A549 (cell line): ENCODE measurements around the gene MORF4L1. TPM values are rescaled to one million over a fixed set of nuclear protein-coding genes. Genes with fewer than 3 reads are reported as not detected.

Experiments used
- ATAC-seq, 2 experiments: fragments of 200-7000 bp in 1 of 2; fragments of >200 bp in 1 of 2; cut with Nextera tagmentation in 1 of 2; cut with Tn5 transposase in 1 of 2; 3 replicates each; pipeline versions ENCODE4 v1.8.0 to v1.9.1; 2018 to 2020; ENCODE audit warnings: mild to moderate bottlenecking in 1 of 2, moderate library complexity in 1 of 2
- CTCF ChIA-PET: fragments of 300-600 bp; sonication (Branson Sonifier 250); formaldehyde crosslinking; extraction: SDS; loops from one replicate; lab custom pipeline; 2021; ENCODE audit warnings: antibody characterized with exemption, inconsistent platforms; lab: Yijun Ruan, JAX
- POLR2A ChIA-PET: fragments of 350-600 bp; formaldehyde crosslinking; extraction: SDS; loops from one replicate; lab custom pipeline; 2021; ENCODE audit warnings: antibody characterized with exemption, inconsistent platforms; lab: Yijun Ruan, JAX
- DNase-seq, 2 experiments: peaks; one replicate each; pipeline versions ENCODE4 v3.0.0 to v3.0.0-alpha.2; 2011 to 2016; ENCODE audit warnings: low read depth in 1 of 2, low spot score in 1 of 2
- FAIRE-seq: peaks from 2 replicates; lab custom pipeline; 2011; peaks lifted over from hg19 to GRCh38; lab: Jason Lieb, UNC
- H3K27ac ChIP-seq, 2 experiments: fragments of >200 bp; sonication (Bioruptor Twin); formaldehyde crosslinking; 3 replicates each; pipeline ENCODE4 v1.5.1; 2016 to 2017
- H3K4me1 ChIP-seq: fragments of >200 bp; sonication (Bioruptor Twin); formaldehyde crosslinking; 3 replicates; pipeline ENCODE4 v1.6.1; 2016
- H3K4me2 ChIP-seq: fragments of >200 bp; sonication (Bioruptor Twin); formaldehyde crosslinking; 3 replicates; pipeline ENCODE4 v1.6.1; 2016
- H3K4me3 ChIP-seq: fragments of >200 bp; sonication (Bioruptor Twin); formaldehyde crosslinking; 3 replicates; pipeline ENCODE4 v1.5.1; 2016
- H3K9me3 ChIP-seq: fragments of >200 bp; sonication (Bioruptor Twin); formaldehyde crosslinking; 3 replicates; pipeline ENCODE4 v1.6.1; 2016
- CBX2 ChIP-seq: fragments of 200-600 bp; sonication (generic); IDR thresholded peaks from 2 replicates; pipeline ENCODE4 v1.6.1; 2016; ENCODE audit warnings: low read depth, mild to moderate bottlenecking, borderline replicate concordance
- CBX8 ChIP-seq: fragments of 200-600 bp; sonication (generic); IDR thresholded peaks from 2 replicates; pipeline ENCODE4 v1.6.1; 2016
- EP300 ChIP-seq, 2 experiments: fragments of >200 bp; sonication (Bioruptor Twin); formaldehyde crosslinking; IDR thresholded peaks; 2 replicates in 1 of 2; 3 replicates in 1 of 2; pipeline ENCODE4 v1.6.1; 2016 to 2017
- ESRRA ChIP-seq: fragments of 150-350 bp; IDR thresholded peaks from 2 replicates; pipeline ENCODE4 v1.6.1; 2014; ENCODE audit warnings: mild to moderate bottlenecking, low read length, borderline replicate concordance
- FOXS1 ChIP-seq: fragments of 250-450 bp; sonication (Bioruptor Pico); IDR thresholded peaks from 2 replicates; pipeline ENCODE4 v1.5.0; 2020; ENCODE audit warnings: mild to moderate bottlenecking, moderate library complexity
- JUNB ChIP-seq: fragments of >200 bp; sonication (Bioruptor Twin); formaldehyde crosslinking; IDR thresholded peaks from 2 replicates; pipeline ENCODE4 v1.6.1; 2016
- KDM1A ChIP-seq: fragments of 200-600 bp; sonication (generic); IDR thresholded peaks from 2 replicates; pipeline ENCODE4 v1.6.1; 2016; ENCODE audit warnings: low read depth, mild to moderate bottlenecking
- MAZ ChIP-seq: fragments of 150-350 bp; IDR thresholded peaks from 2 replicates; pipeline ENCODE4 v1.6.1; 2014; ENCODE audit warnings: antibody characterized with exemption, low read depth, low read length, borderline replicate concordance
- NPAS2 ChIP-seq: fragments of 250-450 bp; sonication (Bioruptor Pico); IDR thresholded peaks from 2 replicates; pipeline ENCODE4 v1.8.0; 2022; ENCODE audit warnings: mild to moderate bottlenecking, moderate library complexity, borderline replicate concordance
- POLR2A ChIP-seq: IDR thresholded peaks from 2 replicates; pipeline ENCODE4 v1.6.1; 2012; ENCODE audit warnings: mild to moderate bottlenecking, low read length
- RAD21 ChIP-seq, 2 experiments: fragments of >200 bp in 1 of 2; sonication (Bioruptor Twin) in 1 of 2; formaldehyde crosslinking in 1 of 2; IDR thresholded peaks in 1 of 2; conservative IDR thresholded peaks in 1 of 2; 2 replicates in 1 of 2; 3 replicates in 1 of 2; pipeline ENCODE4 v1.6.1; 2012 to 2018; ENCODE audit warnings: inconsistent platforms in 1 of 2
- SMC3 ChIP-seq: fragments of >200 bp; sonication (Bioruptor Twin); formaldehyde crosslinking; IDR thresholded peaks from 3 replicates; pipeline ENCODE4 v1.6.1; 2018; ENCODE audit warnings: inconsistent platforms
- WGBS: methylation state at CpG from one replicate; pipeline ENCODE4 v1.1.6; 2017; ENCODE audit errors: missing lambda C conversion rate; 5-methylcytosine and 5-hydroxymethylcytosine counted together
- polyA plus RNA-seq, 4 experiments: library from polyadenylated mRNA; depleted of rRNA in 3 of 4; stranded (reverse); fragments of >200 nt; fragmentation: RNase III in 1 of 4; extraction: RNeasy Plus Mini Kit Qiagen cat#74134 plus additional on column Dnase treatment in 1 of 4; gene quantifications; 2 replicates in 3 of 4; 3 replicates in 1 of 4; pipeline ENCODE4 v1.2.3, GENCODE V29; 2011 to 2017
- TF ChIP-seq, protein P1 (sequence below): fragments of 250-450 bp; sonication (Bioruptor Pico); IDR thresholded peaks from 2 replicates; pipeline ENCODE4 v1.5.0; 2021; ENCODE audit warnings: mild to moderate bottlenecking, moderate library complexity, borderline replicate concordance
- TF ChIP-seq, protein P2 (sequence below): IDR thresholded peaks from 2 replicates; pipeline ENCODE4 v1.6.1; 2012; ENCODE audit warnings: low read depth, borderline replicate concordance
- TF ChIP-seq, protein P3 (sequence below): fragments of 150-350 bp; IDR thresholded peaks from 2 replicates; pipeline ENCODE4 v1.6.1; 2014; ENCODE audit warnings: low read depth, mild to moderate bottlenecking, low read length
- TF ChIP-seq, protein P4 (sequence below): fragments of 200-600 bp; sonication (generic); IDR thresholded peaks from 2 replicates; pipeline ENCODE4 v1.6.1; 2016; ENCODE audit warnings: antibody characterized with exemption, mild to moderate bottlenecking, moderate library complexity

MORF4L1 gene
- polyA plus RNA-seq, 2 of the 4 experiments (the other 2 are of a cell fraction): 498 to 927 TPM

DNA sequence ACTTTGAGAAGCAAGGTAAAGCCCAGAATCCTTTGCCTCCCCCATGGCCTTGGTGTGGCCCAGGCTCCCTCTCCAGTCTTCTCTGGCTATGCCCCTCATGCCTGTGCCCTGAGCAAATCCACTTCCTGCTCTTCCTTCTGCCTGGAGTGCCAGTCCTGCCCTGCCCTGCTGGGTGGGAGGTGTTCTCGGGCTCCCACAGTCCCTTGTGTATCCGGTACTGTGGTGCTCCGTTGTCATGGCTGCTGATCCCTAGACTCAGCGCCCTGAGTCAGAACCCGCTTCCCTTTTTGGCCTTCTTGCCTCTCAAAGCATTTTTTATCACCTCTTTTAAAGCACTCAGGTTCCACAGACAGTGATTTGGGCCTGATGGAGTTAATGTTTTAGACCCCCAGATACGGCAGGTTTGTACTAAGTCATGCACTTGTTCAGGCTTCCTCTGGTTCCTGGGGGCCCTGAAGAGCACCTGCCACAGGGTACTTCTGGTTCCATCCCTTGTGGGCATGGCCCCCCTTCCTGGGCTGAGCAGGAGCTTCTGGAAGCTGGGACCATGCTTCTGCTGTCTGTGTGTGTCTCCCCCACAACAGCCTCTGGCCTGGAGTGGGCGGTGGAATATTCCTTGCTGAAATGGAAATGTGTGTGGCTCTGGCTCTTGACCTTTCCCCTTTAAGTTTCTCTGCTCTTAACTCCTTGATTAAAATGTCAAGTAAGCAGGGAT lies 31.9 kb upstream of the MORF4L1 start (continued):
- TF ChIP-seq, protein P1, sequence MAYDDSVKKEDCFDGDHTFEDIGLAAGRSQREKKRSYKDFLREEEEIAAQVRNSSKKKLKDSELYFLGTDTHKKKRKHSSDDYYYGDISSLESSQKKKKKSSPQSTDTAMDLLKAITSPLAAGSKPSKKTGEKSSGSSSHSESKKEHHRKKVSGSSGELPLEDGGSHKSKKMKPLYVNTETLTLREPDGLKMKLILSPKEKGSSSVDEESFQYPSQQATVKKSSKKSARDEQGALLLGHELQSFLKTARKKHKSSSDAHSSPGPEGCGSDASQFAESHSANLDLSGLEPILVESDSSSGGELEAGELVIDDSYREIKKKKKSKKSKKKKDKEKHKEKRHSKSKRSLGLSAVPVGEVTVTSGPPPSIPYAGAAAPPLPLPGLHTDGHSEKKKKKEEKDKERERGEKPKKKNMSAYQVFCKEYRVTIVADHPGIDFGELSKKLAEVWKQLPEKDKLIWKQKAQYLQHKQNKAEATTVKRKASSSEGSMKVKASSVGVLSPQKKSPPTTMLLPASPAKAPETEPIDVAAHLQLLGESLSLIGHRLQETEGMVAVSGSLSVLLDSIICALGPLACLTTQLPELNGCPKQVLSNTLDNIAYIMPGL (CRISPR knock-in tag): no peak
- TF ChIP-seq, protein P2, sequence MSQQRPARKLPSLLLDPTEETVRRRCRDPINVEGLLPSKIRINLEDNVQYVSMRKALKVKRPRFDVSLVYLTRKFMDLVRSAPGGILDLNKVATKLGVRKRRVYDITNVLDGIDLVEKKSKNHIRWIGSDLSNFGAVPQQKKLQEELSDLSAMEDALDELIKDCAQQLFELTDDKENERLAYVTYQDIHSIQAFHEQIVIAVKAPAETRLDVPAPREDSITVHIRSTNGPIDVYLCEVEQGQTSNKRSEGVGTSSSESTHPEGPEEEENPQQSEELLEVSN: no peak
- TF ChIP-seq POLR2A: no peak
- TF ChIP-seq CBX2: no peak

DNA sequence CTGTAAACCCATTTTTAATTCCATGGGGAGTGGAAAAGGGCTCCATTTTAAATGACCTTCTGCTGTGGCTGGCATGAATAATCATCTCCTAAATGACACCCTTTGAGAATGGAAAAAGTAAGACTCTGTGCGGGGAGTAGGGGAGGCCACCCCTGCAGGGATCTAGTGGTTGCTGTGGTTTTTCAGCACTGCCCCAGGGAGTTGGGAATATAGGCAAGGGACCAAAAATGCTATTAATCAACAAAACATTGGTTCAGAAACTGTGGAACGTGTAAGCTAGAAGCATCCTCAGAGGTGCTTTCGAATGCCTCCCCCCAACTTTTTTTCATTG lies 31.3 kb upstream of the MORF4L1 start:
- no peak overlapping the region for H3K4me3 ChIP-seq
- POLR2A ChIA-PET: no interaction called here
- H3K27ac ChIP-seq: no peak overlapping the region
- no peaks in the 10 kb centered on the region for H3K9me3 ChIP-seq
- FAIRE-seq (no peak), DNase-seq (no peak), ATAC-seq (no peak)
- WGBS: 69% methylated on average over 3 of the region's 3 CpGs
- CTCF ChIA-PET: interaction anchor here (1.2 kb wide), 1 partner anchor 29 kb away, joined by 3 read pairs; no protein-coding TSS in a partner anchor
- TF ChIP-seq CBX8 (no peak), EP300 (IDR thresholded peaks at IDR 0.05) (no peak), JUNB (no peak), MAZ (no peak), FOXS1 (CRISPR knock-in tag) (no peak)
- TF ChIP-seq, protein P3, sequence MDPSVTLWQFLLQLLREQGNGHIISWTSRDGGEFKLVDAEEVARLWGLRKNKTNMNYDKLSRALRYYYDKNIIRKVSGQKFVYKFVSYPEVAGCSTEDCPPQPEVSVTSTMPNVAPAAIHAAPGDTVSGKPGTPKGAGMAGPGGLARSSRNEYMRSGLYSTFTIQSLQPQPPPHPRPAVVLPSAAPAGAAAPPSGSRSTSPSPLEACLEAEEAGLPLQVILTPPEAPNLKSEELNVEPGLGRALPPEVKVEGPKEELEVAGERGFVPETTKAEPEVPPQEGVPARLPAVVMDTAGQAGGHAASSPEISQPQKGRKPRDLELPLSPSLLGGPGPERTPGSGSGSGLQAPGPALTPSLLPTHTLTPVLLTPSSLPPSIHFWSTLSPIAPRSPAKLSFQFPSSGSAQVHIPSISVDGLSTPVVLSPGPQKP: no peak
- no peaks in the 10 kb centered on the region for H3K4me1 ChIP-seq
- no peak overlapping the region for H3K4me2 ChIP-seq

DNA sequence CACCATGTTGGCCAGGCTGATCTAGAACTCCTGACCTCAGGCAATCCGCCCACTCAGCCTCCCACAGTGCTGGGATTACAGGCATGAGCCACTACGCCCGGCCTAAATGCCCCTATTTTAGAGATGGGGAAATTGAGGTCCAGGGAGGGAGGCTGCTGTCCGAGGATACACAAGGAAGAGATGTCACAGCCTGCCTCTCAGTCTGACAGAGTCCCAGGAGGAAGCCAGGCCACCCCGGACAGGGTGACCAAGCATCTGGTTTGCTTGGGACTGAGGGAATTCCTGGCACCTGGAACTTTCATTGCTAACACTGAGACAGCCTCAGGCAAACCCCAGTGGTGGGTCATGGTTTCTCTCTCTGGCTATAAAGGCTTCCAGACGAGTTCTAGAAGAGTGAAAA lies 30.8 kb upstream of the MORF4L1 start:
- Histone ChIP-seq H3K4me2 (no peak overlapping the region), H3K27ac (no peak overlapping the region), H3K4me3 (no peak overlapping the region), H3K4me1 (no peaks in the 10 kb centered on the region), H3K9me3 (no peaks in the 10 kb centered on the region)
- CTCF ChIA-PET: interaction anchor here (1.2 kb wide), 1 partner anchor 30 kb away, joined by 3 read pairs; no protein-coding TSS in a partner anchor
- DNase-seq: no peak
- POLR2A ChIA-PET: no interaction called here
- no peak for FAIRE-seq
- no peak for TF ChIP-seq MAZ
- TF ChIP-seq KDM1A: no peak
- no peak for TF ChIP-seq RAD21 (conservative IDR thresholded peaks at IDR 0.05 in 1 of 2, IDR thresholded peaks at IDR 0.05 in 1 of 2)
- TF ChIP-seq, protein P1 (CRISPR knock-in tag): no peak
- TF ChIP-seq, protein P4, sequence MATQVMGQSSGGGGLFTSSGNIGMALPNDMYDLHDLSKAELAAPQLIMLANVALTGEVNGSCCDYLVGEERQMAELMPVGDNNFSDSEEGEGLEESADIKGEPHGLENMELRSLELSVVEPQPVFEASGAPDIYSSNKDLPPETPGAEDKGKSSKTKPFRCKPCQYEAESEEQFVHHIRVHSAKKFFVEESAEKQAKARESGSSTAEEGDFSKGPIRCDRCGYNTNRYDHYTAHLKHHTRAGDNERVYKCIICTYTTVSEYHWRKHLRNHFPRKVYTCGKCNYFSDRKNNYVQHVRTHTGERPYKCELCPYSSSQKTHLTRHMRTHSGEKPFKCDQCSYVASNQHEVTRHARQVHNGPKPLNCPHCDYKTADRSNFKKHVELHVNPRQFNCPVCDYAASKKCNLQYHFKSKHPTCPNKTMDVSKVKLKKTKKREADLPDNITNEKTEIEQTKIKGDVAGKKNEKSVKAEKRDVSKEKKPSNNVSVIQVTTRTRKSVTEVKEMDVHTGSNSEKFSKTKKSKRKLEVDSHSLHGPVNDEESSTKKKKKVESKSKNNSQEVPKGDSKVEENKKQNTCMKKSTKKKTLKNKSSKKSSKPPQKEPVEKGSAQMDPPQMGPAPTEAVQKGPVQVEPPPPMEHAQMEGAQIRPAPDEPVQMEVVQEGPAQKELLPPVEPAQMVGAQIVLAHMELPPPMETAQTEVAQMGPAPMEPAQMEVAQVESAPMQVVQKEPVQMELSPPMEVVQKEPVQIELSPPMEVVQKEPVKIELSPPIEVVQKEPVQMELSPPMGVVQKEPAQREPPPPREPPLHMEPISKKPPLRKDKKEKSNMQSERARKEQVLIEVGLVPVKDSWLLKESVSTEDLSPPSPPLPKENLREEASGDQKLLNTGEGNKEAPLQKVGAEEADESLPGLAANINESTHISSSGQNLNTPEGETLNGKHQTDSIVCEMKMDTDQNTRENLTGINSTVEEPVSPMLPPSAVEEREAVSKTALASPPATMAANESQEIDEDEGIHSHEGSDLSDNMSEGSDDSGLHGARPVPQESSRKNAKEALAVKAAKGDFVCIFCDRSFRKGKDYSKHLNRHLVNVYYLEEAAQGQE: no peak
- TF ChIP-seq NPAS2 (CRISPR knock-in tag): no peak
- no peak for TF ChIP-seq SMC3
- no peak for TF ChIP-seq ESRRA
- WGBS: 62% methylated on average over 6 of the region's 6 CpGs
- no peak for ATAC-seq
